HepG2 (cell line): Measurements from ENCODE around the gene USP7. TPM values are rescaled to one million over a fixed set of nuclear protein-coding genes. Genes with fewer than 3 reads are reported as not detected.
A peak's percentile ranks its signal among the peaks of the same experiment; 100 is the strongest.

ENCODE experiments used
- ATAC-seq: fragments of 200-7000 bp; cut with Tn5 transposase; 3 replicates; pipeline ENCODE4 v1.9.1; 2020; ENCODE audit warnings: mild to moderate bottlenecking, moderate library complexity
- BruUV-seq: library from RNA; stranded (reverse); fragments of 400-500 nt; replicated peaks from 2 replicates; lab custom pipeline; 2021; lab: Mats Ljungman, UMichigan
- CTCF ChIA-PET: fragments of 300-600 bp; formaldehyde crosslinking; extraction: SDS; loops from one replicate; lab custom pipeline; 2021; ENCODE audit warnings: low total read pairs, inconsistent platforms, low intra/inter-chr PET ratio; lab: Yijun Ruan, JAX
- POLR2A ChIA-PET: fragments of 350-600 bp; sonication (Branson Sonifier 250); formaldehyde crosslinking; loops from one replicate; lab custom pipeline; 2020; ENCODE audit warnings: antibody characterized with exemption, inconsistent platforms; lab: Yijun Ruan, JAX
- DNase-seq: peaks from one replicate; pipeline ENCODE4 v3.0.0-alpha.2; 2015; ENCODE audit warnings: low spot score
- FAIRE-seq: peaks from 3 replicates; lab custom pipeline; 2011; peaks lifted over from hg19 to GRCh38; lab: Jason Lieb, UNC
- H2AFZ ChIP-seq: one replicate; pipeline ENCODE4 v1.6.1; 2011; ENCODE audit warnings: low read length, inconsistent platforms
- H3K27ac ChIP-seq: fragments of 300-600 bp; 3 replicates; pipeline ENCODE4 v1.8.0; 2011; ENCODE audit warnings: mixed run types, mild to moderate bottlenecking, mixed read lengths, low read length, inconsistent platforms; ENCODE audit not compliant: insufficient read depth; ENCODE audit errors: extremely low read length
- H3K27me3 ChIP-seq, 2 experiments: fragments of 200-600 bp in 1 of 2; 2 replicates in 1 of 2; 3 replicates in 1 of 2; pipeline versions ENCODE4 v1.6.0 to v1.8.0; 2011; ENCODE audit warnings: low read length in 2 of 2, mild to moderate bottlenecking in 2 of 2, moderate library complexity in 2 of 2, inconsistent platforms in 1 of 2; ENCODE audit not compliant: insufficient read depth in 2 of 2, control insufficient read depth in 1 of 2
- H3K36me3 ChIP-seq, 2 experiments: fragments of 200-600 bp in 1 of 2; replicated peaks in 1 of 2; 2 replicates in 1 of 2; 3 replicates in 1 of 2; pipeline versions ENCODE4 v1.5.1 to v1.8.0; 2011; ENCODE audit warnings: low read length in 2 of 2, inconsistent platforms in 1 of 2; ENCODE audit not compliant: insufficient read depth in 2 of 2, control insufficient read depth in 1 of 2
- H3K4me1 ChIP-seq: 2 replicates; pipeline ENCODE4 v1.5.1; 2012; ENCODE audit warnings: low read length, inconsistent platforms; ENCODE audit not compliant: insufficient read depth
- H3K4me2 ChIP-seq: 2 replicates; pipeline ENCODE4 v1.6.0; 2011; ENCODE audit warnings: low read depth, low read length, inconsistent platforms
- H3K4me3 ChIP-seq, 3 experiments: fragments of 200-600 bp in 1 of 3; sonication (generic), shearing (Covaris generic) in 1 of 3; replicated peaks in 1 of 3; 2 replicates each; pipeline ENCODE4 v1.5.1; 2011 to 2016; ENCODE audit warnings: low read length in 3 of 3, inconsistent platforms in 2 of 3, low read depth in 2 of 3, mild to moderate bottlenecking in 2 of 3, control low read depth in 1 of 3, mixed read lengths in 1 of 3; ENCODE audit not compliant: insufficient read depth in 1 of 3
- H3K79me2 ChIP-seq: one replicate; pipeline ENCODE4 v1.6.1; 2011; ENCODE audit warnings: low read length, inconsistent platforms; ENCODE audit not compliant: insufficient read depth
- H3K9ac ChIP-seq: 2 replicates; pipeline ENCODE4 v1.6.0; 2011; ENCODE audit warnings: mild to moderate bottlenecking, low read depth, low read length, inconsistent platforms; ENCODE audit not compliant: insufficient read depth
- H3K9me3 ChIP-seq: 2 replicates; pipeline ENCODE4 v1.5.1; 2012; ENCODE audit warnings: mild to moderate bottlenecking, low read length
- H4K20me1 ChIP-seq: 2 replicates; pipeline ENCODE4 v1.6.0; 2011; ENCODE audit warnings: inconsistent platforms, mild to moderate bottlenecking, low read length, moderate library complexity; ENCODE audit not compliant: insufficient read depth
- CEBPB ChIP-seq: IDR thresholded peaks from 2 replicates; pipeline ENCODE4 v1.6.1; 2011; ENCODE audit warnings: low read depth, low read length, improper control_type of control experiment, borderline replicate concordance
- CTCF ChIP-seq: sonication (generic); formaldehyde crosslinking; IDR thresholded peaks from 2 replicates; pipeline ENCODE4 v1.5.0; 2020; ENCODE audit warnings: mild to moderate bottlenecking, missing genetic modification reagents, moderate library complexity
- GTF2F1 ChIP-seq: fragments of 150-350 bp; IDR thresholded peaks from 2 replicates; pipeline ENCODE4 v1.6.1; 2014; ENCODE audit warnings: low read length
- KIAA2018 ChIP-seq: sonication (generic); formaldehyde crosslinking; IDR thresholded peaks from 2 replicates; pipeline ENCODE4 v1.5.0; 2020; ENCODE audit warnings: mild to moderate bottlenecking, missing genetic modification reagents, borderline replicate concordance
- SATB2 ChIP-seq: sonication (generic); formaldehyde crosslinking; IDR thresholded peaks from 2 replicates; pipeline ENCODE4 v1.5.0; 2020; ENCODE audit warnings: missing genetic modification reagents
- ZBTB38 ChIP-seq: sonication (generic); formaldehyde crosslinking; IDR thresholded peaks from 2 replicates; pipeline ENCODE4 v1.5.1; 2020; ENCODE audit warnings: mild to moderate bottlenecking, missing genetic modification reagents
- WGBS: methylation state at CpG from one replicate; pipeline ENCODE4 v1.1.6; 2017; ENCODE audit warnings: low lambda C conversion rate; 5-methylcytosine and 5-hydroxymethylcytosine counted together
- in situ Hi-C: cut with HindIII; loops from 2 replicates; pipeline ENCODE4 v1.10.0; 2017; ENCODE audit warnings: low pct_unique_long_range_greater_than_20kb; ENCODE audit not compliant: extremely low pct_ligation_motif_present
- intact Hi-C: fragments of 100-400 bp; cut with micrococcal nuclease; formaldehyde crosslinking; loops from one replicate; pipeline ENCODE4 v1.10.0; 2022; ENCODE audit not compliant: unreplicated experiment
- polyA plus RNA-seq, 8 experiments: library from polyadenylated mRNA; depleted of rRNA in 3 of 8; stranded (reverse) in 7 of 8; unstranded in 1 of 8; fragments of >200 nt; fragmentation: Illumina TruSeq in 4 of 8; extraction: Trizol in 4 of 8; gene quantifications; 2 replicates each; pipeline versions ENCODE4 v1.2.1 to v1.2.3, GENCODE V29; 2011 to 2016; ENCODE audit warnings: low read depth in 4 of 8, missing spikeins in 1 of 8, mixed read lengths in 1 of 8; ENCODE audit not compliant: insufficient read depth in 1 of 8
- total RNA-seq, 5 experiments: library from RNA; depleted of rRNA; stranded (reverse); fragments of >200 nt; fragmentation: Illumina TruSeq; extraction: Trizol; gene quantifications; 2 replicates each; pipeline ENCODE4 v1.2.3, GENCODE V29; 2016; ENCODE audit warnings: low read depth in 1 of 5
- TF ChIP-seq, protein P1 (sequence below), 2 experiments: fragments of 450-650 bp in 1 of 2; sonication (generic) in 1 of 2; formaldehyde crosslinking; IDR thresholded peaks; 2 replicates each; pipeline versions ENCODE4 v1.5.0 to v1.8.0; 2020 to 2022; ENCODE audit warnings: mild to moderate bottlenecking in 1 of 2, missing genetic modification reagents in 1 of 2
- TF ChIP-seq, protein P2 (sequence below): sonication (generic); formaldehyde crosslinking; IDR thresholded peaks from 2 replicates; pipeline ENCODE4 v1.4.0; 2020; ENCODE audit warnings: missing genetic modification reagents

USP7 gene
- total and polyA plus RNA-seq, 2 of the 13 experiments (the other 11 are each of a cell fraction or from before 2014, with no cell fraction given): 52.5 to 173 TPM

DNA sequence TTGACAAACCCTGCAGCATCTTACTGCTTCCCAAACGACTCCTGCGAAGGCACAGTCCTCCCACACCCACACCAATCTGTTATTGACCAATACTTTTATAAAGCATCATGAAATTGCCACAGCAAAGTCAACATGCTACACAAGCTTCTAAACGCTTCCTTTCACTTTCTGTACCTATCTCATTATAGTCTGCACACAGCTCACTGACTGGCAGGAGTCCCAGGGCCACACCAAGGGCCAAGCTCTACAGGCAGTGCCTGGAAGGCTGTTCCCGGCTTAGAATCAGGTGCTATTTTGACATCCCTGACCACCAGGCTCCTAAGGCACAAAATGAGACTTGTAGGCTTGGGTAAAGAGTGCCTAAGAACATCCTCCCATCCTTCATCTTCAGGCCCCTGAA is 39.5 kb downstream of the USP7 start (continued):
- TF ChIP-seq CEBPB: 0 out of 2 replicates have a peak, but pooled peaks have one; percentile 10
- TF ChIP-seq, protein P1, sequence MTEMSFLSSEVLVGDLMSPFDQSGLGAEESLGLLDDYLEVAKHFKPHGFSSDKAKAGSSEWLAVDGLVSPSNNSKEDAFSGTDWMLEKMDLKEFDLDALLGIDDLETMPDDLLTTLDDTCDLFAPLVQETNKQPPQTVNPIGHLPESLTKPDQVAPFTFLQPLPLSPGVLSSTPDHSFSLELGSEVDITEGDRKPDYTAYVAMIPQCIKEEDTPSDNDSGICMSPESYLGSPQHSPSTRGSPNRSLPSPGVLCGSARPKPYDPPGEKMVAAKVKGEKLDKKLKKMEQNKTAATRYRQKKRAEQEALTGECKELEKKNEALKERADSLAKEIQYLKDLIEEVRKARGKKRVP (CRISPR knock-in tag; IDR thresholded peaks at IDR 0.05): no peak
- TF ChIP-seq GTF2F1: no peak
- no peak for TF ChIP-seq SATB2 (CRISPR knock-in tag)

GRCh38 chr16:8923199-8923598 is 40.5 kb downstream of the USP7 start:
- intact Hi-C loops: no loop called here
- Histone ChIP-seq H3K4me3 (no peak overlapping the region), H3K9ac (no peak overlapping the region), H3K4me1 (no peaks in the 10 kb centered on the region), H3K27me3 (no peaks in the 10 kb centered on the region), H3K36me3 (peaks cover 56 to 94% of the 10 kb centered on the region in 2 experiments), H3K27ac (no peak overlapping the region), H3K4me2 (no peak overlapping the region), H3K9me3 (no peaks in the 10 kb centered on the region), H2AFZ (no peak overlapping the region), H4K20me1 (peaks cover 49% of the 10 kb centered on the region), H3K79me2 (peaks cover 63% of the 10 kb centered on the region)
- FAIRE-seq (no peak), ATAC-seq (no peak), DNase-seq (no peak)
- no TSS peak for BruUV-seq
- in situ Hi-C loops: no loop called here
- POLR2A ChIA-PET: no interaction called here
- CTCF ChIA-PET: no interaction called here
- 92% methylated on average over 11 of the region's 11 CpGs for WGBS
- TF ChIP-seq KIAA2018 (CRISPR knock-in tag) (no peak), CTCF (CRISPR knock-in tag) (peak; percentile 21; the same call in 1 of the 2 replicates), ZBTB38 (CRISPR knock-in tag) (peak; percentile 59; the same call in 1 of the 2 replicates)
- TF ChIP-seq, protein P2, sequence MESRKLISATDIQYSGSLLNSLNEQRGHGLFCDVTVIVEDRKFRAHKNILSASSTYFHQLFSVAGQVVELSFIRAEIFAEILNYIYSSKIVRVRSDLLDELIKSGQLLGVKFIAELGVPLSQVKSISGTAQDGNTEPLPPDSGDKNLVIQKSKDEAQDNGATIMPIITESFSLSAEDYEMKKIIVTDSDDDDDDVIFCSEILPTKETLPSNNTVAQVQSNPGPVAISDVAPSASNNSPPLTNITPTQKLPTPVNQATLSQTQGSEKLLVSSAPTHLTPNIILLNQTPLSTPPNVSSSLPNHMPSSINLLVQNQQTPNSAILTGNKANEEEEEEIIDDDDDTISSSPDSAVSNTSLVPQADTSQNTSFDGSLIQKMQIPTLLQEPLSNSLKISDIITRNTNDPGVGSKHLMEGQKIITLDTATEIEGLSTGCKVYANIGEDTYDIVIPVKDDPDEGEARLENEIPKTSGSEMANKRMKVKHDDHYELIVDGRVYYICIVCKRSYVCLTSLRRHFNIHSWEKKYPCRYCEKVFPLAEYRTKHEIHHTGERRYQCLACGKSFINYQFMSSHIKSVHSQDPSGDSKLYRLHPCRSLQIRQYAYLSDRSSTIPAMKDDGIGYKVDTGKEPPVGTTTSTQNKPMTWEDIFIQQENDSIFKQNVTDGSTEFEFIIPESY (CRISPR knock-in tag): peak; percentile 45; the same call in 1 of the 2 replicates
